Right atrium auricular region (tissue), 2 donors: Measurements from ENCODE around the gene PPP4R3A. TPM values are rescaled to one million over a fixed set of nuclear protein-coding genes. Genes with fewer than 3 reads are reported as not detected.
A peak's percentile ranks its signal among the peaks of the same experiment; 100 is the strongest.

Source experiments
- DNase-seq: peaks from one replicate; pipeline ENCODE4 v3.0.0-alpha.2; 2019; ENCODE audit warnings: low spot score
- H3K27ac ChIP-seq, 2 donors: fragments of 200-600 bp; sonication (generic); 1 replicate in 1 of 2; 2 replicates in 1 of 2; pipeline ENCODE4 v1.5.1; 2016 to 2019
- H3K27me3 ChIP-seq, 2 donors: fragments of 200-600 bp; sonication (generic); one replicate each; pipeline versions ENCODE4 v1.5.1 to v1.6.0; 2017 to 2019
- H3K36me3 ChIP-seq: fragments of 200-600 bp; sonication (generic); one replicate; pipeline ENCODE4 v1.5.1; 2016
- H3K4me1 ChIP-seq, 2 donors: fragments of 200-600 bp; sonication (generic); one replicate each; pipeline versions ENCODE4 v1.5.1 to v1.6.0; 2017 to 2019
- H3K4me3 ChIP-seq, 2 donors: fragments of 200-600 bp; sonication (generic); 1 replicate in 1 of 2; 2 replicates in 1 of 2; pipeline ENCODE4 v1.5.1; 2017 to 2019; ENCODE audit warnings: mild to moderate bottlenecking in 1 of 2, moderate library complexity in 1 of 2
- H3K9me3 ChIP-seq, 2 donors: fragments of 200-600 bp; sonication (generic); one replicate each; pipeline ENCODE4 v1.5.1; 2019
- total RNA-seq, 2 donors: library from RNA; depleted of rRNA; stranded (reverse); fragments of >200 nt; gene quantifications; one replicate each; pipeline ENCODE4 v1.1.0, GENCODE V29; 2016
- TF ChIP-seq, protein P1 (sequence below), 2 donors: fragments of 200-600 bp; sonication (generic); IDR thresholded peaks; one replicate each; pipeline ENCODE4 v1.5.1; 2019; ENCODE audit warnings: antibody characterized with exemption in 2 of 2

Gene PPP4R3A
- total RNA-seq, 2 donors from 2014 or later, result 40.2 to 48.0 TPM

DNA sequence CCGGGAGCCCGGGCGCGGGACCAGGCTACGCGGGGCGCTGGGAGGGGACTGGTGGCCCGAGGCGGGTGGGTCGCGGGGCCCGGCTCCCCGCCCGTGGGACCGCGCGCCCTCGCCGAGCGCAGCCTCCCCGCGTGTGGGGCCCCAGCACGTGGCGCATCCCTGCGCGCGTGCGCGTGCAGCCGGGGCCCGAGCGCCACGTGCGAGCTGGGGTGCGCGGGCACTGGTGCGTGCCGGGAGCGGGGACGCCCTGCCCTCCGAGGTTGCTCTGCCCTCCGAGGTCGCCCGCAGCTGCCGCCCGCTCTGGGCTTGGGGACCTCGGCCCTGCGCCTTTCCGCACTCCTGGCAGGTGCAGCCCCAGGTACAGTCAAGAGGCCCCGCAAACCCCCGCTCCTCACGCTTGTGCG is 92.1 kb downstream of the PPP4R3A start:
- no peaks in the 10 kb centered on the region for H3K36me3 ChIP-seq
- TF ChIP-seq, protein P1, sequence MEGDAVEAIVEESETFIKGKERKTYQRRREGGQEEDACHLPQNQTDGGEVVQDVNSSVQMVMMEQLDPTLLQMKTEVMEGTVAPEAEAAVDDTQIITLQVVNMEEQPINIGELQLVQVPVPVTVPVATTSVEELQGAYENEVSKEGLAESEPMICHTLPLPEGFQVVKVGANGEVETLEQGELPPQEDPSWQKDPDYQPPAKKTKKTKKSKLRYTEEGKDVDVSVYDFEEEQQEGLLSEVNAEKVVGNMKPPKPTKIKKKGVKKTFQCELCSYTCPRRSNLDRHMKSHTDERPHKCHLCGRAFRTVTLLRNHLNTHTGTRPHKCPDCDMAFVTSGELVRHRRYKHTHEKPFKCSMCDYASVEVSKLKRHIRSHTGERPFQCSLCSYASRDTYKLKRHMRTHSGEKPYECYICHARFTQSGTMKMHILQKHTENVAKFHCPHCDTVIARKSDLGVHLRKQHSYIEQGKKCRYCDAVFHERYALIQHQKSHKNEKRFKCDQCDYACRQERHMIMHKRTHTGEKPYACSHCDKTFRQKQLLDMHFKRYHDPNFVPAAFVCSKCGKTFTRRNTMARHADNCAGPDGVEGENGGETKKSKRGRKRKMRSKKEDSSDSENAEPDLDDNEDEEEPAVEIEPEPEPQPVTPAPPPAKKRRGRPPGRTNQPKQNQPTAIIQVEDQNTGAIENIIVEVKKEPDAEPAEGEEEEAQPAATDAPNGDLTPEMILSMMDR (IDR thresholded peaks at IDR 0.05), result no peak
- no peaks in the 10 kb centered on the region for H3K9me3 ChIP-seq
- H3K4me3 ChIP-seq, result peak overlapping the region; percentile 14 to 62
- DNase-seq, result no peak
- H3K27ac ChIP-seq, result no peak overlapping the region
- H3K4me1 ChIP-seq, result peaks cover 0 to 27% of the 10 kb centered on the region in 2 donors
- no peaks in the 10 kb centered on the region for H3K27me3 ChIP-seq

DNA sequence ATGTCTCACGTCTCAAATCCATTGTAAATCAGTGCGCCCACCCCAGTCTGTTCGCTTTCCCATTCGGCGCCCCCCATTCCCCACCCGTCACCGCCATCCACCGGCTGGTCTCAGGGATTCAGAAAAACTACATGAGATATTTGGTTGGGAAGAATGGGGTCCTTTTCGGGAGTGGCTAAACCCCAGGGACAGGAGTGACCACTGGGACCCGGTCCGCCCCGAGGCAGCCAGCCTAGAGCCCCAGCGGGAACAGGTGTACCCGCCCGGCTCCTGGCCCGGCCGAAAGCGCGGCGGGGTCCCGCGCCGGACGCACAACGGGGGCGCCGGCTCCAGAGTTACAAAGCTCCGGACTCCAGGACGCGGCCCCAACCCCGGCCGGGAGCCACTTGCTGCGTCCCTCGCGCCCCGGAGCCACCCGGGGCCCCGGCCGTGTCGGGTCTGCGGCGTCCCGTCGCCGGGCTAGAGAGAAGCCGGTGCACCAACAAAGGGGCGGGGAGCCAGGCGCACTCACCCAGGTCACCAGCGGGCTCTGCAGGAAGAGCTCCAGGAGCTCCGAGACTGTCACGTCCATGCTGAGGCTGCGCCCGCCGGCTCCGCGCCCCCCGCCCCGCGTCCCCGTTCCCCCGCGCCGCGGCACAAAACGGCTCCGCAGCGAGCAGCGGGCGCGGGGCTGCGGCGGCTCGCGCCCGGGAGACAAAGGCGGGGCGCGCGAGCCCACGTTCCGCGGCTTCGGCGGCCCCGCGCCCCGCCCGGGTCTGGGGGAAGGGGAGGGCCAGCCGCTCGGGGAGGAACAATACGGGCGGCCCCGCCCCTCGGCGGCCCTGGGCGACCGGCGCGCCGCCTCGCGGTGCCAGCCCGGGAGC is 92.8 kb downstream of the PPP4R3A start, which contains the start of gene CCDC88C:
Gene CCDC88C (minus strand): TSS at position 701 of the 863 bp plus-strand sequence. CDS start 130 bp downstream, at position 571.
- Histone ChIP-seq H3K9me3 (no peaks in the 10 kb centered on the region), H3K27me3 (no peaks in the 10 kb centered on the region), H3K4me3 (peak within 1 kb of the TSS; percentile 46 to 62), H3K4me1 (peaks cover 0 to 27% of the 10 kb centered on the region in 2 donors), H3K36me3 (no peaks in the 10 kb centered on the region), H3K27ac (peak within 1 kb of the TSS; percentile 42 to 53)
- no peak for DNase-seq
- TF ChIP-seq, protein P1 (IDR thresholded peaks at IDR 0.05), result no peak

DNA sequence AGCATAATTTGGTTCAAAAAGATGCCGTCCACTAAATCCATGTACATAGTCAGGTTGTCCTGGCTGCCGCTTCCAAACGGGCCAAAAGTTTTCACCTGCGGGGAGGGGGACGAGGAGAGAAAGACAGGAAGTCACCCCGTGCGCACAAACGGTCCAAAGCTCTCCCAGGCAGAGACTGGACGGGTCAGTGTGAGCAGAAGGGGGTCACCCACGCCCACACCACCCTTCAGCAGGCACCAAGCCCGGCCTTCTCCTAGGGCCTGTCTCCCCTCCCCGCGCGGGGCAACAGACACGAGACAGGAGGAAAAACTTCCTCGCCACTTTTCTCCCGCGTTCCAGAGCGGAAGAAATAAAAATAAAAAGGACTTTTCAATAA is 93.4 kb downstream of the PPP4R3A start:
- peak overlapping the region; percentile 42 to 53 for H3K27ac ChIP-seq

DNA sequence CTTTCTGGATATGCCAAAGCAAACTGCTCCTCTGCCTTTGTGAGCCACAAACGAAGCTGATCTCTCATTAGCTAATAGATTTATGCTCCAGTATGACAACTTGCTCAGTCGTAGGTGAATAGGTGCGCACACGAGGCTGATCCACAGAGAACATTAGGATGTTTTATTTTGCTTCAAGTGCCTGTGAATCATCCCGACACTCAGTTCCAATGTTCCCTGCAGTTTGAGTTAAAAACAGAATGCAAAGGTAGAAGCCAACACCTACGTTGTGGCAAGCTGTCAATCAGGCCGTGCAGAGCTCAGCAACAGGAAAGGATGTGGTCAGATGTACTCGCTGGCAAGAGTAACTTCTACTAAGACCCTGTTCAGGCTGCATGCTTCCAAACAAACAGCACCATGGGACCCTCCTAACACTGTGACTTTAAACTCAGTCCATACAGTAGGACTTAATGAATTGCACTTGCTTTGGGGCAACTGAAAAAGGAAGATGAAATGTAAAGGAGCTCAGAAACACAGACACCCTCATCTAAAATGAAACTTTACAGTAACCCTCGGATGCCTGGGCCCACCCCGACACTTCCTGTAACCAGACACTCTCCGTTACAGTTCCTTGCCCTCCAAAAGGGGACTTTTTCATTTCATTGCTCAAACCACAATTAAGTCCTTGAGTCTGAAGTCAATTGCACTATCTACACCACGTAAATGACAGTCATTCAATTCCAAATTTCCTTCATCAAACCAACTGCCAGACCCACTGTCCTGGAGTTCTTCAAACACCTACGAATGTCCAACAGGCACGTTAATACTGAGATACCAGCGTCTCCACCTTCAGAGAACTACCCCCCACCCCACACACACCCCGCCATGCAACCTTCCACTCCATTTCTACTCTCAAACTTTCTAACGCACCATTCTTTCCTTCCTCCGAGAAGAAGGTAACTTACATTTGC is 94.0 kb downstream of the PPP4R3A start:
- peak overlapping the region in 1 of 2 donors; percentile 42 for H3K27ac ChIP-seq
- no peaks in the 10 kb centered on the region for H3K36me3 ChIP-seq
- TF ChIP-seq, protein P1 (IDR thresholded peaks at IDR 0.05), result no peak
- H3K4me1 ChIP-seq, result peaks cover 0 to 27% of the 10 kb centered on the region in 2 donors
- H3K9me3 ChIP-seq, result no peaks in the 10 kb centered on the region
- no peaks in the 10 kb centered on the region for H3K27me3 ChIP-seq
- peak overlapping the region; percentile 46 to 62 for H3K4me3 ChIP-seq
- DNase-seq, result no peak

More for the DNA sequence above, 93.4 kb downstream of the PPP4R3A start:
- no peaks in the 10 kb centered on the region for H3K27me3 ChIP-seq
- H3K9me3 ChIP-seq, result no peaks in the 10 kb centered on the region
- no peak for DNase-seq
- peaks cover 0 to 27% of the 10 kb centered on the region in 2 donors for H3K4me1 ChIP-seq
- no peaks in the 10 kb centered on the region for H3K36me3 ChIP-seq
- TF ChIP-seq, protein P1 (IDR thresholded peaks at IDR 0.05), result no peak
- peak overlapping the region; percentile 46 to 62 for H3K4me3 ChIP-seq

DNA sequence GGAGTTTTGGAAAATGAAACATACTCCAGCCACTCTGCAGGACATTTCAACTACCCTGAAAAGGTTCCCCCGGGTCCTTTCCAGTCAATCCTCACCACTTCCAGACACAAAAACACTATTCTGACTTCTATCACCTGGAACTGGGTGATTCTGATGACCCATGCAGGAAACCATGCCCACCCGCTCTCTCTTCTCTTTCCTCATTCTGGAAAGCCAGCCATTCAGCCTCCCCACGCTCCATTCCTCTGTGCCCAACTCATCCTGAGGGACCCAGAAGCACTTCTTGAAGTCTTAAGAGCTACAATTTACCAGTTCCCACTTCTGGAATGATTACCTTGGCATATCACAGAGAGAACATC is 95.7 kb downstream of the PPP4R3A start:
- H3K4me1 ChIP-seq, result peaks cover 0 to 27% of the 10 kb centered on the region in 2 donors
- no peak overlapping the region for H3K4me3 ChIP-seq
- TF ChIP-seq, protein P1 (IDR thresholded peaks at IDR 0.05), result no peak
- no peak for DNase-seq
- H3K27ac ChIP-seq, result no peak overlapping the region
- H3K27me3 ChIP-seq, result no peaks in the 10 kb centered on the region
- no peaks in the 10 kb centered on the region for H3K9me3 ChIP-seq
- H3K36me3 ChIP-seq, result no peaks in the 10 kb centered on the region
